DOHH2 (cell line): ENCODE data around the gene ACSF2.

Experiments
- CTCF ChIP-seq: fragments of 200-600 bp; sonication (generic); IDR thresholded peaks from one replicate; pipeline ENCODE4 v1.5.1; 2014; ENCODE audit warnings: antibody characterized with exemption, mild to moderate bottlenecking, low read depth, low read length; ENCODE audit not compliant: poor library complexity, severe bottlenecking
- EZH2phosphoT487 ChIP-seq: fragments of 200-600 bp; sonication (generic); IDR thresholded peaks from 2 replicates; pipeline ENCODE4 v1.6.1; 2017; ENCODE audit warnings: borderline replicate concordance, mild to moderate bottlenecking, antibody characterized with exemption, low read length, moderate library complexity, mixed read lengths

GRCh38 chr17:50426472-50426782 is 409 bp downstream of the ACSF2 start:
- TF ChIP-seq CTCF (no peak), EZH2phosphoT487 (no peak)
